ENCODE results near the gene CD38.

The CD38 gene

DNA sequence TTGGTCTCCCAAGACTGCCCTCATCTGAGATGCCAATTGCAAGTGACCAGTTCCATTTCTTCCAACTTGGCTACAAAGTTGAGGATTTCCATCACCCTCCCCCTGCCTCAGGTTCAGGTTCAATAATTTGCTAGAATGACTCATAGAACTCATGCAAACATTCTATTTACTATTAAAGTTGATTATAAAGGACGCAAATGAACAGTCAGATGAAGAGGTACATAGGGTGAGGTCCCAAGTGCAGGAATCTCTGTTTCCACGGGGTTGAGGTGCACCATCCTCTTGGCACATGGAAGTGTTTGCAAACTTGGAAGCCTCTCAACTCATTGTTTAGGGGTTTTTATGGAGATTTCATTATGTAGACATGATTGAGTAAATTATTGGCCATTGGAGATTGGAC is 119.4 kb downstream of the CD38 start:
- no peak overlapping the region for H3K4me3 ChIP-seq (ENCODE audit: low read depth, low read length)
- no peak overlapping the region for H3K27ac ChIP-seq (ENCODE audit: extremely low read depth, low read depth, low read length)
- H3K4me1 ChIP-seq (ENCODE audit: control insufficient read depth, insufficient read depth, low read length): no peaks in the 10 kb centered on the region
- no peak for TF ChIP-seq ZNF354C (tag by site-specific recombination; IDR thresholded peaks at IDR 0.05; ENCODE audit: borderline replicate concordance, low read depth)
- ChIA-PET CTCF (interaction anchor here (1.4 kb wide), 1 partner anchor 15 kb away, joined by 5 read pairs; no protein-coding TSS in a partner anchor), POLR2A (no interaction called here)
- H3K9me3 ChIP-seq (ENCODE audit: control insufficient read depth, insufficient read depth, low read depth, low read length): no peaks in the 10 kb centered on the region
- H3K36me3 ChIP-seq (ENCODE audit: control insufficient read depth in 2 of 2, insufficient read depth in 1 of 2, low read length in 2 of 2): no peaks in the 10 kb centered on the region

DNA sequence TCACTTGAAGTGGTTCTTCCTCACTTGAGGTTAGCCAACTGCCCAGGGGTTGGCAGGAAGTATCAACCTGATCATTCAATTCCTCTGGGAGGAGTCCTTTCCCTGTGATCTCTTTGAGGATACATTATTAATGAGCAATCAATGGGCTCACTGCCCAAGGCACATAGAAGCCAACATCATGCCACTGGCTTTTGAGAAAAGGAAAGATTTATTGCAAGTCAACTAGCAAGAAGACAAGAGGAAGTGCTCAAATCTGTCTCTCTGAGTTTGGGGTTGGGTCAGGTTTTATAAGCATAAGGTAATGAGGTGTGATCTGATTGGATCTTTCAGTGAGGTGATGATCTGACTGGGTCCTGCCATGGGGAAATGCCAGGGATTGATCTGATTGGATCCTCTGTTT is 120.8 kb downstream of the CD38 start:
- POLR2A ChIA-PET: no interaction called here
- CTCF ChIA-PET: interaction anchor here (0.8 to 1.4 kb wide), 2 partner anchors 16 to 464 kb away, joined by 3 to 5 read pairs; no protein-coding TSS in a partner anchor
- H3K9me3 ChIP-seq (ENCODE audit: control insufficient read depth, insufficient read depth, low read depth, low read length): no peaks in the 10 kb centered on the region
- no peaks in the 10 kb centered on the region for H3K36me3 ChIP-seq (ENCODE audit: control insufficient read depth in 2 of 2, insufficient read depth in 1 of 2, low read length in 2 of 2)
- no peak for TF ChIP-seq ZNF292 (tag by site-specific recombination; IDR thresholded peaks at IDR 0.05; ENCODE audit: borderline replicate concordance, low read depth)
- TF ChIP-seq, protein P1, sequence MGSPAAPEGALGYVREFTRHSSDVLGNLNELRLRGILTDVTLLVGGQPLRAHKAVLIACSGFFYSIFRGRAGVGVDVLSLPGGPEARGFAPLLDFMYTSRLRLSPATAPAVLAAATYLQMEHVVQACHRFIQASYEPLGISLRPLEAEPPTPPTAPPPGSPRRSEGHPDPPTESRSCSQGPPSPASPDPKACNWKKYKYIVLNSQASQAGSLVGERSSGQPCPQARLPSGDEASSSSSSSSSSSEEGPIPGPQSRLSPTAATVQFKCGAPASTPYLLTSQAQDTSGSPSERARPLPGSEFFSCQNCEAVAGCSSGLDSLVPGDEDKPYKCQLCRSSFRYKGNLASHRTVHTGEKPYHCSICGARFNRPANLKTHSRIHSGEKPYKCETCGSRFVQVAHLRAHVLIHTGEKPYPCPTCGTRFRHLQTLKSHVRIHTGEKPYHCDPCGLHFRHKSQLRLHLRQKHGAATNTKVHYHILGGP (tag by site-specific recombination; IDR thresholded peaks at IDR 0.05): no peak
- no peak for TF ChIP-seq ZBTB20 (tag by site-specific recombination; IDR thresholded peaks at IDR 0.05)
- no peak for TF ChIP-seq ZNF664 (tag by site-specific recombination; IDR thresholded peaks at IDR 0.05)
- TF ChIP-seq MYNN (tag by site-specific recombination; IDR thresholded peaks at IDR 0.05; ENCODE audit: borderline replicate concordance): no peak
- no peak for TF ChIP-seq ZNF324 (tag by site-specific recombination; IDR thresholded peaks at IDR 0.05)
- TF ChIP-seq, protein P2, sequence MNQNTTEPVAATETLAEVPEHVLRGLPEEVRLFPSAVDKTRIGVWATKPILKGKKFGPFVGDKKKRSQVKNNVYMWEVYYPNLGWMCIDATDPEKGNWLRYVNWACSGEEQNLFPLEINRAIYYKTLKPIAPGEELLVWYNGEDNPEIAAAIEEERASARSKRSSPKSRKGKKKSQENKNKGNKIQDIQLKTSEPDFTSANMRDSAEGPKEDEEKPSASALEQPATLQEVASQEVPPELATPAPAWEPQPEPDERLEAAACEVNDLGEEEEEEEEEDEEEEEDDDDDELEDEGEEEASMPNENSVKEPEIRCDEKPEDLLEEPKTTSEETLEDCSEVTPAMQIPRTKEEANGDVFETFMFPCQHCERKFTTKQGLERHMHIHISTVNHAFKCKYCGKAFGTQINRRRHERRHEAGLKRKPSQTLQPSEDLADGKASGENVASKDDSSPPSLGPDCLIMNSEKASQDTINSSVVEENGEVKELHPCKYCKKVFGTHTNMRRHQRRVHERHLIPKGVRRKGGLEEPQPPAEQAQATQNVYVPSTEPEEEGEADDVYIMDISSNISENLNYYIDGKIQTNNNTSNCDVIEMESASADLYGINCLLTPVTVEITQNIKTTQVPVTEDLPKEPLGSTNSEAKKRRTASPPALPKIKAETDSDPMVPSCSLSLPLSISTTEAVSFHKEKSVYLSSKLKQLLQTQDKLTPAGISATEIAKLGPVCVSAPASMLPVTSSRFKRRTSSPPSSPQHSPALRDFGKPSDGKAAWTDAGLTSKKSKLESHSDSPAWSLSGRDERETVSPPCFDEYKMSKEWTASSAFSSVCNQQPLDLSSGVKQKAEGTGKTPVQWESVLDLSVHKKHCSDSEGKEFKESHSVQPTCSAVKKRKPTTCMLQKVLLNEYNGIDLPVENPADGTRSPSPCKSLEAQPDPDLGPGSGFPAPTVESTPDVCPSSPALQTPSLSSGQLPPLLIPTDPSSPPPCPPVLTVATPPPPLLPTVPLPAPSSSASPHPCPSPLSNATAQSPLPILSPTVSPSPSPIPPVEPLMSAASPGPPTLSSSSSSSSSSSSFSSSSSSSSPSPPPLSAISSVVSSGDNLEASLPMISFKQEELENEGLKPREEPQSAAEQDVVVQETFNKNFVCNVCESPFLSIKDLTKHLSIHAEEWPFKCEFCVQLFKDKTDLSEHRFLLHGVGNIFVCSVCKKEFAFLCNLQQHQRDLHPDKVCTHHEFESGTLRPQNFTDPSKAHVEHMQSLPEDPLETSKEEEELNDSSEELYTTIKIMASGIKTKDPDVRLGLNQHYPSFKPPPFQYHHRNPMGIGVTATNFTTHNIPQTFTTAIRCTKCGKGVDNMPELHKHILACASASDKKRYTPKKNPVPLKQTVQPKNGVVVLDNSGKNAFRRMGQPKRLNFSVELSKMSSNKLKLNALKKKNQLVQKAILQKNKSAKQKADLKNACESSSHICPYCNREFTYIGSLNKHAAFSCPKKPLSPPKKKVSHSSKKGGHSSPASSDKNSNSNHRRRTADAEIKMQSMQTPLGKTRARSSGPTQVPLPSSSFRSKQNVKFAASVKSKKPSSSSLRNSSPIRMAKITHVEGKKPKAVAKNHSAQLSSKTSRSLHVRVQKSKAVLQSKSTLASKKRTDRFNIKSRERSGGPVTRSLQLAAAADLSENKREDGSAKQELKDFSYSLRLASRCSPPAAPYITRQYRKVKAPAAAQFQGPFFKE (tag by site-specific recombination; IDR thresholded peaks at IDR 0.05; ENCODE audit: borderline replicate concordance): no peak
- no peak for TF ChIP-seq KLF9 (tag by site-specific recombination; IDR thresholded peaks at IDR 0.05; ENCODE audit: low read depth)
- TF ChIP-seq MZF1 (tag by site-specific recombination; IDR thresholded peaks at IDR 0.05; ENCODE audit: borderline replicate concordance): no peak
- TF ChIP-seq SCRT2 (tag by site-specific recombination; IDR thresholded peaks at IDR 0.05): no peak
- no peak for TF ChIP-seq ZNF558 (tag by site-specific recombination; IDR thresholded peaks at IDR 0.05)
- TF ChIP-seq BCL11B (tag by site-specific recombination; IDR thresholded peaks at IDR 0.05; ENCODE audit: low read depth): no peak
- TF ChIP-seq ZNF341 (tag by site-specific recombination; IDR thresholded peaks at IDR 0.05; ENCODE audit: low read depth): no peak
- no peak for TF ChIP-seq KLF1 (tag by site-specific recombination; IDR thresholded peaks at IDR 0.05)
- no peak overlapping the region for H3K4me3 ChIP-seq (ENCODE audit: low read depth, low read length)
- no peaks in the 10 kb centered on the region for H3K4me1 ChIP-seq (ENCODE audit: control insufficient read depth, insufficient read depth, low read length)
- H3K27ac ChIP-seq (ENCODE audit: extremely low read depth, low read depth, low read length): no peak overlapping the region

DNA sequence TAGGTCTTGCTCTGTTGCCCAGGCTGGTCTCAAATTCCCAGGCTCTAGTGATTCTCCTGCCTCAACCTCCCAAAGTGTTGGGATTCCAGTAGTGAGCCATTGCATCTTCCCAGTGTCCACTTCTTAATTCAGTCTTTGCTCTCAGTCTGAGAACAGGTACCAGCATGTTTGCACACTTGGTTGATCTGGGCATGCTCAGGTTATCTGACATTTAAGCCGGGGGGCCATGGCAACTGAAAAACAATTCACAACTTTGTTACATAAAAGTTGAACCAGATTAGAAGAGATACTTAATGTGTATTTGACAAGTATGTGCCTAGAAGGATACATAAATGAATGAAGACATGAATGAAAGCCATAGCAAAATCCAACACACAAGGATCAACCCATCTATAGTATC is 121.4 kb downstream of the CD38 start:
- Histone ChIP-seq H3K4me1 (ENCODE audit: control insufficient read depth, insufficient read depth, low read length) (no peaks in the 10 kb centered on the region), H3K4me3 (ENCODE audit: low read depth, low read length) (no peak overlapping the region), H3K9me3 (ENCODE audit: control insufficient read depth, insufficient read depth, low read depth, low read length) (no peaks in the 10 kb centered on the region), H3K36me3 (ENCODE audit: control insufficient read depth in 2 of 2, insufficient read depth in 1 of 2, low read length in 2 of 2) (no peaks in the 10 kb centered on the region), H3K27ac (ENCODE audit: extremely low read depth, low read depth, low read length) (no peak overlapping the region)
- ChIA-PET POLR2A (no interaction called here), CTCF (no interaction called here)
- TF ChIP-seq ZBTB1 (tag by site-specific recombination; IDR thresholded peaks at IDR 0.05) (no peak), ZNF654 (tag by site-specific recombination; IDR thresholded peaks at IDR 0.05; ENCODE audit: low read depth) (no peak), ZNF549 (tag by site-specific recombination; IDR thresholded peaks at IDR 0.05) (no peak), ZSCAN30 (tag by site-specific recombination; IDR thresholded peaks at IDR 0.05) (no peak)
- TF ChIP-seq, protein P3, sequence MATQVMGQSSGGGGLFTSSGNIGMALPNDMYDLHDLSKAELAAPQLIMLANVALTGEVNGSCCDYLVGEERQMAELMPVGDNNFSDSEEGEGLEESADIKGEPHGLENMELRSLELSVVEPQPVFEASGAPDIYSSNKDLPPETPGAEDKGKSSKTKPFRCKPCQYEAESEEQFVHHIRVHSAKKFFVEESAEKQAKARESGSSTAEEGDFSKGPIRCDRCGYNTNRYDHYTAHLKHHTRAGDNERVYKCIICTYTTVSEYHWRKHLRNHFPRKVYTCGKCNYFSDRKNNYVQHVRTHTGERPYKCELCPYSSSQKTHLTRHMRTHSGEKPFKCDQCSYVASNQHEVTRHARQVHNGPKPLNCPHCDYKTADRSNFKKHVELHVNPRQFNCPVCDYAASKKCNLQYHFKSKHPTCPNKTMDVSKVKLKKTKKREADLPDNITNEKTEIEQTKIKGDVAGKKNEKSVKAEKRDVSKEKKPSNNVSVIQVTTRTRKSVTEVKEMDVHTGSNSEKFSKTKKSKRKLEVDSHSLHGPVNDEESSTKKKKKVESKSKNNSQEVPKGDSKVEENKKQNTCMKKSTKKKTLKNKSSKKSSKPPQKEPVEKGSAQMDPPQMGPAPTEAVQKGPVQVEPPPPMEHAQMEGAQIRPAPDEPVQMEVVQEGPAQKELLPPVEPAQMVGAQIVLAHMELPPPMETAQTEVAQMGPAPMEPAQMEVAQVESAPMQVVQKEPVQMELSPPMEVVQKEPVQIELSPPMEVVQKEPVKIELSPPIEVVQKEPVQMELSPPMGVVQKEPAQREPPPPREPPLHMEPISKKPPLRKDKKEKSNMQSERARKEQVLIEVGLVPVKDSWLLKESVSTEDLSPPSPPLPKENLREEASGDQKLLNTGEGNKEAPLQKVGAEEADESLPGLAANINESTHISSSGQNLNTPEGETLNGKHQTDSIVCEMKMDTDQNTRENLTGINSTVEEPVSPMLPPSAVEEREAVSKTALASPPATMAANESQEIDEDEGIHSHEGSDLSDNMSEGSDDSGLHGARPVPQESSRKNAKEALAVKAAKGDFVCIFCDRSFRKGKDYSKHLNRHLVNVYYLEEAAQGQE (tag by site-specific recombination; IDR thresholded peaks at IDR 0.05): no peak

Measured in HEK293 (cell line).